HepG2 (cell line): ENCODE measurements around the gene MVK. TPM values are rescaled to one million over a fixed set of nuclear protein-coding genes. Genes with fewer than 3 reads are reported as not detected.

Source experiments
- EHMT2 ChIP-seq: fragments of 200-600 bp; sonication (generic); IDR thresholded peaks from 2 replicates; pipeline ENCODE4 v1.7.0; 2017; ENCODE audit warnings: antibody characterized with exemption, low read depth, low read length, borderline replicate concordance
- ELF1 ChIP-seq: sonication (generic); formaldehyde crosslinking; IDR thresholded peaks from 2 replicates; pipeline ENCODE4 v1.4.0; 2020; ENCODE audit warnings: missing genetic modification reagents
- SAP130 ChIP-seq: IDR thresholded peaks from 2 replicates; pipeline ENCODE4 v1.6.1; 2016; ENCODE audit warnings: low read depth
- WIZ ChIP-seq: sonication (generic); formaldehyde crosslinking; IDR thresholded peaks from 2 replicates; pipeline ENCODE4 v1.5.1; 2020; ENCODE audit warnings: mild to moderate bottlenecking, missing genetic modification reagents
- ZNF225 ChIP-seq: sonication (generic); formaldehyde crosslinking; IDR thresholded peaks from 2 replicates; pipeline ENCODE4 v1.4.0; 2020; ENCODE audit warnings: mild to moderate bottlenecking, missing genetic modification reagents
- polyA plus RNA-seq, 8 experiments: library from polyadenylated mRNA; depleted of rRNA in 3 of 8; stranded (reverse) in 7 of 8; unstranded in 1 of 8; fragments of >200 nt; fragmentation: Illumina TruSeq in 4 of 8; extraction: Trizol in 4 of 8; gene quantifications; 2 replicates each; pipeline versions ENCODE4 v1.2.1 to v1.2.3, GENCODE V29; 2011 to 2016; ENCODE audit warnings: low read depth in 4 of 8, missing spikeins in 1 of 8, mixed read lengths in 1 of 8; ENCODE audit not compliant: insufficient read depth in 1 of 8
- total RNA-seq, 5 experiments: library from RNA; depleted of rRNA; stranded (reverse); fragments of >200 nt; fragmentation: Illumina TruSeq; extraction: Trizol; gene quantifications; 2 replicates each; pipeline ENCODE4 v1.2.3, GENCODE V29; 2016; ENCODE audit warnings: low read depth in 1 of 5
- TF ChIP-seq, protein P1 (sequence below): sonication (generic); formaldehyde crosslinking; IDR thresholded peaks from 2 replicates; pipeline ENCODE4 v1.9.0; 2022; ENCODE audit warnings: missing genetic modification reagents, mild to moderate bottlenecking, borderline replicate concordance
- TF ChIP-seq, protein P2 (sequence below), 2 experiments: sonication (generic) in 1 of 2; formaldehyde crosslinking in 1 of 2; IDR thresholded peaks; 2 replicates each; pipeline versions ENCODE4 v1.4.0 to v1.6.1; 2016 to 2020; ENCODE audit warnings: borderline replicate concordance in 1 of 2, low read depth in 1 of 2, mild to moderate bottlenecking in 1 of 2, missing genetic modification reagents in 1 of 2
- TF ChIP-seq, protein P3 (sequence below): sonication (generic); formaldehyde crosslinking; IDR thresholded peaks from 2 replicates; pipeline ENCODE4 v1.5.0; 2020; ENCODE audit warnings: mild to moderate bottlenecking, missing genetic modification reagents, moderate library complexity
- TF ChIP-seq, protein P4 (sequence below): sonication (generic); formaldehyde crosslinking; IDR thresholded peaks from 2 replicates; pipeline ENCODE4 v1.4.0; 2020; ENCODE audit warnings: missing genetic modification reagents, mild to moderate bottlenecking, borderline replicate concordance
- TF ChIP-seq, protein P5 (sequence below): sonication (generic); formaldehyde crosslinking; IDR thresholded peaks from 2 replicates; pipeline ENCODE4 v1.5.1; 2020; ENCODE audit warnings: mild to moderate bottlenecking, missing genetic modification reagents, moderate library complexity

MVK gene
- total and polyA plus RNA-seq, 2 of the 13 experiments (the other 11 are each of a cell fraction or from before 2014, with no cell fraction given): 11.6 to 66.9 TPM

DNA sequence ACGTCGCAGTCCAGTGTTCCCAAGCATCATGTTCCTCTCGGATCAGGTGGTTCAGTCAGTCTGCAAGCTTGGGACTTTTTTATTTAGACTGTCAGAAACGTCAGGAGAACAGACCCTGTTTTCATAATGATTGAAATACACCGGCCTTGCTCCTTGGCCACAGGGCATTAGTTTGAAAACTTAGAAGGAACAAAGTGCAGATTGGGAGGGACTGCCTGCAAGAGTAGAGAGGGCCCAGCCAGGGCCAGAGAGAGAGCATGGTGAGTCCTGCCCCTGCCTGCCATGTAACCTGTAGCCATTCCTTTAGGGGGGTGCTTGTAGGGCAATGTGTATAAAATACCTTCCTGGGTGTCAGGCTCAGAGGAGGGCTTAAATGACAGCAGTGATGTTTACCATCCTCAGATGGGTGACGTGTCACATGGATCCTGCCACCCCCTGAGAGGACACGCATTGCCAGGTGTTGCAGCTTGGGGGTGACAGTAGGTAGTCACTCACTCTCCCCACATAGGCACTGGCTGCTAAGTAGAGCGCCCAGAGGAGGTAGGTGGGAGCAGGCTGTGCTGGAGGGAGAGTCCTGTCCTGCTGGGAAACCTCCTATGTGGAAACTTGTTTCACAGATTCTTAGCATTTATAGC, 46.0 kb upstream of the MVK start (continued):
- TF ChIP-seq EHMT2: no peak
- no peak for TF ChIP-seq ELF1
- TF ChIP-seq ZNF225 (CRISPR knock-in tag): no peak
- TF ChIP-seq, protein P1, sequence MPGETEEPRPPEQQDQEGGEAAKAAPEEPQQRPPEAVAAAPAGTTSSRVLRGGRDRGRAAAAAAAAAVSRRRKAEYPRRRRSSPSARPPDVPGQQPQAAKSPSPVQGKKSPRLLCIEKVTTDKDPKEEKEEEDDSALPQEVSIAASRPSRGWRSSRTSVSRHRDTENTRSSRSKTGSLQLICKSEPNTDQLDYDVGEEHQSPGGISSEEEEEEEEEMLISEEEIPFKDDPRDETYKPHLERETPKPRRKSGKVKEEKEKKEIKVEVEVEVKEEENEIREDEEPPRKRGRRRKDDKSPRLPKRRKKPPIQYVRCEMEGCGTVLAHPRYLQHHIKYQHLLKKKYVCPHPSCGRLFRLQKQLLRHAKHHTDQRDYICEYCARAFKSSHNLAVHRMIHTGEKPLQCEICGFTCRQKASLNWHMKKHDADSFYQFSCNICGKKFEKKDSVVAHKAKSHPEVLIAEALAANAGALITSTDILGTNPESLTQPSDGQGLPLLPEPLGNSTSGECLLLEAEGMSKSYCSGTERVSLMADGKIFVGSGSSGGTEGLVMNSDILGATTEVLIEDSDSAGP (CRISPR knock-in tag): no peak
- TF ChIP-seq, protein P2, sequence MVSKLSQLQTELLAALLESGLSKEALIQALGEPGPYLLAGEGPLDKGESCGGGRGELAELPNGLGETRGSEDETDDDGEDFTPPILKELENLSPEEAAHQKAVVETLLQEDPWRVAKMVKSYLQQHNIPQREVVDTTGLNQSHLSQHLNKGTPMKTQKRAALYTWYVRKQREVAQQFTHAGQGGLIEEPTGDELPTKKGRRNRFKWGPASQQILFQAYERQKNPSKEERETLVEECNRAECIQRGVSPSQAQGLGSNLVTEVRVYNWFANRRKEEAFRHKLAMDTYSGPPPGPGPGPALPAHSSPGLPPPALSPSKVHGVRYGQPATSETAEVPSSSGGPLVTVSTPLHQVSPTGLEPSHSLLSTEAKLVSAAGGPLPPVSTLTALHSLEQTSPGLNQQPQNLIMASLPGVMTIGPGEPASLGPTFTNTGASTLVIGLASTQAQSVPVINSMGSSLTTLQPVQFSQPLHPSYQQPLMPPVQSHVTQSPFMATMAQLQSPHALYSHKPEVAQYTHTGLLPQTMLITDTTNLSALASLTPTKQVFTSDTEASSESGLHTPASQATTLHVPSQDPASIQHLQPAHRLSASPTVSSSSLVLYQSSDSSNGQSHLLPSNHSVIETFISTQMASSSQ (IDR thresholded peaks at IDR 0.05; ENCODE audit: low read depth): no peak
- TF ChIP-seq, protein P2 (CRISPR knock-in tag; IDR thresholded peaks at IDR 0.05; ENCODE audit: borderline replicate concordance): no peak
- no peak for TF ChIP-seq WIZ (CRISPR knock-in tag)
- TF ChIP-seq, protein P3, sequence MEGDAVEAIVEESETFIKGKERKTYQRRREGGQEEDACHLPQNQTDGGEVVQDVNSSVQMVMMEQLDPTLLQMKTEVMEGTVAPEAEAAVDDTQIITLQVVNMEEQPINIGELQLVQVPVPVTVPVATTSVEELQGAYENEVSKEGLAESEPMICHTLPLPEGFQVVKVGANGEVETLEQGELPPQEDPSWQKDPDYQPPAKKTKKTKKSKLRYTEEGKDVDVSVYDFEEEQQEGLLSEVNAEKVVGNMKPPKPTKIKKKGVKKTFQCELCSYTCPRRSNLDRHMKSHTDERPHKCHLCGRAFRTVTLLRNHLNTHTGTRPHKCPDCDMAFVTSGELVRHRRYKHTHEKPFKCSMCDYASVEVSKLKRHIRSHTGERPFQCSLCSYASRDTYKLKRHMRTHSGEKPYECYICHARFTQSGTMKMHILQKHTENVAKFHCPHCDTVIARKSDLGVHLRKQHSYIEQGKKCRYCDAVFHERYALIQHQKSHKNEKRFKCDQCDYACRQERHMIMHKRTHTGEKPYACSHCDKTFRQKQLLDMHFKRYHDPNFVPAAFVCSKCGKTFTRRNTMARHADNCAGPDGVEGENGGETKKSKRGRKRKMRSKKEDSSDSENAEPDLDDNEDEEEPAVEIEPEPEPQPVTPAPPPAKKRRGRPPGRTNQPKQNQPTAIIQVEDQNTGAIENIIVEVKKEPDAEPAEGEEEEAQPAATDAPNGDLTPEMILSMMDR (CRISPR knock-in tag): peak; percentile 16; the same call in 1 of the 2 replicates
- TF ChIP-seq, protein P4, sequence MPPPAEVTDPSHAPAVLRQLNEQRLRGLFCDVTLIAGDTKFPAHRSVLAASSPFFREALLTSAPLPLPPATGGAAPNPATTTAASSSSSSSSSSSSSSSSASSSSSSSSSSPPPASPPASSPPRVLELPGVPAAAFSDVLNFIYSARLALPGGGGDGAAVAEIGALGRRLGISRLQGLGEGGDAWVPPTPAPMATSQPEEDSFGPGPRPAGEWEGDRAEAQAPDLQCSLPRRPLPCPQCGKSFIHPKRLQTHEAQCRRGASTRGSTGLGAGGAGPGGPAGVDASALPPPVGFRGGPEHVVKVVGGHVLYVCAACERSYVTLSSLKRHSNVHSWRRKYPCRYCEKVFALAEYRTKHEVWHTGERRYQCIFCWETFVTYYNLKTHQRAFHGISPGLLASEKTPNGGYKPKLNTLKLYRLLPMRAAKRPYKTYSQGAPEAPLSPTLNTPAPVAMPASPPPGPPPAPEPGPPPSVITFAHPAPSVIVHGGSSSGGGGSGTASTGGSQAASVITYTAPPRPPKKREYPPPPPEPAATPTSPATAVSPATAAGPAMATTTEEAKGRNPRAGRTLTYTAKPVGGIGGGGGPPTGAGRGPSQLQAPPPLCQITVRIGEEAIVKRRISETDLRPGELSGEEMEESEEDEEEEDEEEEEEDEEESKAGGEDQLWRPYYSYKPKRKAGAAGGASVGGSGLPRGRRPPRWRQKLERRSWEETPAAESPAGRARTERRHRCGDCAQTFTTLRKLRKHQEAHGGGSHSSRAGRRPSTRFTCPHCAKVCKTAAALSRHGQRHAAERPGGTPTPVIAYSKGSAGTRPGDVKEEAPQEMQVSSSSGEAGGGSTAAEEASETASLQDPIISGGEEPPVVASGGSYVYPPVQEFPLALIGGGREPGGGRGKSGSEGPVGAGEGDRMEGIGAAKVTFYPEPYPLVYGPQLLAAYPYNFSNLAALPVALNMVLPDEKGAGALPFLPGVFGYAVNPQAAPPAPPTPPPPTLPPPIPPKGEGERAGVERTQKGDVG (CRISPR knock-in tag): no peak
- TF ChIP-seq, protein P5, sequence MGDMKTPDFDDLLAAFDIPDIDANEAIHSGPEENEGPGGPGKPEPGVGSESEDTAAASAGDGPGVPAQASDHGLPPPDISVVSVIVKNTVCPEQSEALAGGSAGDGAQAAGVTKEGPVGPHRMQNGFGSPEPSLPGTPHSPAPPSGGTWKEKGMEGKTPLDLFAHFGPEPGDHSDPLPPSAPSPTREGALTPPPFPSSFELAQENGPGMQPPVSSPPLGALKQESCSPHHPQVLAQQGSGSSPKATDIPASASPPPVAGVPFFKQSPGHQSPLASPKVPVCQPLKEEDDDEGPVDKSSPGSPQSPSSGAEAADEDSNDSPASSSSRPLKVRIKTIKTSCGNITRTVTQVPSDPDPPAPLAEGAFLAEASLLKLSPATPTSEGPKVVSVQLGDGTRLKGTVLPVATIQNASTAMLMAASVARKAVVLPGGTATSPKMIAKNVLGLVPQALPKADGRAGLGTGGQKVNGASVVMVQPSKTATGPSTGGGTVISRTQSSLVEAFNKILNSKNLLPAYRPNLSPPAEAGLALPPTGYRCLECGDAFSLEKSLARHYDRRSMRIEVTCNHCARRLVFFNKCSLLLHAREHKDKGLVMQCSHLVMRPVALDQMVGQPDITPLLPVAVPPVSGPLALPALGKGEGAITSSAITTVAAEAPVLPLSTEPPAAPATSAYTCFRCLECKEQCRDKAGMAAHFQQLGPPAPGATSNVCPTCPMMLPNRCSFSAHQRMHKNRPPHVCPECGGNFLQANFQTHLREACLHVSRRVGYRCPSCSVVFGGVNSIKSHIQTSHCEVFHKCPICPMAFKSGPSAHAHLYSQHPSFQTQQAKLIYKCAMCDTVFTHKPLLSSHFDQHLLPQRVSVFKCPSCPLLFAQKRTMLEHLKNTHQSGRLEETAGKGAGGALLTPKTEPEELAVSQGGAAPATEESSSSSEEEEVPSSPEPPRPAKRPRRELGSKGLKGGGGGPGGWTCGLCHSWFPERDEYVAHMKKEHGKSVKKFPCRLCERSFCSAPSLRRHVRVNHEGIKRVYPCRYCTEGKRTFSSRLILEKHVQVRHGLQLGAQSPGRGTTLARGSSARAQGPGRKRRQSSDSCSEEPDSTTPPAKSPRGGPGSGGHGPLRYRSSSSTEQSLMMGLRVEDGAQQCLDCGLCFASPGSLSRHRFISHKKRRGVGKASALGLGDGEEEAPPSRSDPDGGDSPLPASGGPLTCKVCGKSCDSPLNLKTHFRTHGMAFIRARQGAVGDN (CRISPR knock-in tag): 0 out of 2 replicates have a peak, but pooled peaks have one; percentile 16
- no peak for TF ChIP-seq SAP130 (CRISPR knock-in tag)
